Vagina (tissue), 2 donors: Measurements from ENCODE around the gene ETS1. TPM values are rescaled to one million over a fixed set of nuclear protein-coding genes. Genes with fewer than 3 reads are reported as not detected.

ENCODE experiments used
- DNase-seq, 2 donors: peaks; one replicate each; pipeline ENCODE4 v3.0.0-alpha.2; 2017; ENCODE audit errors: extremely low spot score in 2 of 2
- H3K27ac ChIP-seq: fragments of 200-600 bp; sonication (generic); one replicate; pipeline ENCODE4 v1.5.1; 2019
- H3K27me3 ChIP-seq: fragments of 200-600 bp; sonication (generic); one replicate; pipeline ENCODE4 v1.5.1; 2019
- H3K36me3 ChIP-seq, 2 donors: fragments of 200-600 bp; sonication (generic); one replicate each; pipeline ENCODE4 v1.5.1; 2017 to 2019
- H3K4me1 ChIP-seq: fragments of 200-600 bp; sonication (generic); one replicate; pipeline ENCODE4 v1.5.1; 2019
- H3K4me3 ChIP-seq, 2 donors: fragments of 200-600 bp; sonication (generic); 1 replicate in 1 of 2; 2 replicates in 1 of 2; pipeline ENCODE4 v1.5.1; 2016 to 2019
- H3K9me3 ChIP-seq: fragments of 200-600 bp; sonication (generic); one replicate; pipeline ENCODE4 v1.5.1; 2019
- CTCF ChIP-seq, 3 experiments: fragments of 450-650 bp in 2 of 3; fragments of 200-600 bp in 1 of 3; sonication (generic) in 1 of 3; IDR thresholded peaks; one replicate each; pipeline ENCODE4 v1.5.1; 2017 to 2019; ENCODE audit warnings: antibody characterized with exemption in 3 of 3, mild to moderate bottlenecking in 2 of 3, moderate library complexity in 2 of 3
- POLR2A ChIP-seq, 2 donors: fragments of 450-650 bp; IDR thresholded peaks; one replicate each; pipeline ENCODE4 v1.6.1; 2017; ENCODE audit warnings: antibody characterized with exemption in 2 of 2, mild to moderate bottlenecking in 2 of 2, moderate library complexity in 2 of 2
- POLR2AphosphoS5 ChIP-seq, 2 donors: sonication (generic); formaldehyde crosslinking; IDR thresholded peaks; one replicate each; pipeline ENCODE4 v1.9.0; 2017; ENCODE audit warnings: antibody characterized with exemption in 2 of 2, mild to moderate bottlenecking in 2 of 2, low read depth in 1 of 2; ENCODE audit not compliant: insufficient read depth in 1 of 2
- intact Hi-C: fragments of 100-400 bp; cut with DNase I; formaldehyde crosslinking; loops from one replicate; pipeline ENCODE4 v1.15.1; 2023
- total RNA-seq: library from RNA; depleted of rRNA; stranded (reverse); fragments of >200 nt; gene quantifications from one replicate; pipeline ENCODE4 v1.2.3, GENCODE V29; 2016

The ETS1 gene
- total RNA-seq, 1 donor from 2014 or later, result 51.6 TPM

- Histone ChIP-seq H3K36me3 (no peaks in the 10 kb centered on the region), H3K27me3 (no peaks in the 10 kb centered on the region), H3K4me1 (no peaks in the 10 kb centered on the region), H3K4me3 (no peak overlapping the region), H3K27ac (peak overlapping the region; percentile 13), H3K9me3 (no peaks in the 10 kb centered on the region)
- no peak for TF ChIP-seq POLR2A (IDR thresholded peaks at IDR 0.05)
- no peak for TF ChIP-seq CTCF (IDR thresholded peaks at IDR 0.05)
- peak in 1 of 2 donors; percentile 43 for TF ChIP-seq POLR2AphosphoS5 (IDR thresholded peaks at IDR 0.05; ENCODE audit: insufficient read depth in 1 of 2, low read depth in 1 of 2)
- intact Hi-C loops, result no loop called here
- DNase-seq, result no peak
Observed at GRCh38 chr11:128417607-128418324, 169.6 kb downstream of the ETS1 start.

- H3K36me3 ChIP-seq, result no peaks in the 10 kb centered on the region
- TF ChIP-seq POLR2AphosphoS5 (IDR thresholded peaks at IDR 0.05; ENCODE audit: insufficient read depth in 1 of 2, low read depth in 1 of 2) (no peak), POLR2A (IDR thresholded peaks at IDR 0.05) (no peak), CTCF (IDR thresholded peaks at IDR 0.05) (no peak)
- intact Hi-C loops, result no loop called here
- no peak overlapping the region for H3K4me3 ChIP-seq
- no peak for DNase-seq
- no peaks in the 10 kb centered on the region for H3K27me3 ChIP-seq
- H3K27ac ChIP-seq, result peak overlapping the region; percentile 13
- H3K9me3 ChIP-seq, result no peaks in the 10 kb centered on the region
- no peaks in the 10 kb centered on the region for H3K4me1 ChIP-seq
Observed at GRCh38 chr11:128416976-128417375, 170.4 kb downstream of the ETS1 start.

- intact Hi-C loops, result no loop called here
Observed at GRCh38 chr11:128415539-128415938, 171.8 kb downstream of the ETS1 start.

GRCh38 chr11:128412847-128413791 lies 174.2 kb downstream of the ETS1 start:
- intact Hi-C loops, result no loop called here
- DNase-seq, result no peak
- no peaks in the 10 kb centered on the region for H3K36me3 ChIP-seq
- no peak overlapping the region for H3K27ac ChIP-seq
- H3K4me3 ChIP-seq, result no peak overlapping the region
- no peaks in the 10 kb centered on the region for H3K4me1 ChIP-seq
- no peaks in the 10 kb centered on the region for H3K9me3 ChIP-seq
- TF ChIP-seq POLR2A (IDR thresholded peaks at IDR 0.05), result no peak
- no peak for TF ChIP-seq POLR2AphosphoS5 (IDR thresholded peaks at IDR 0.05; ENCODE audit: insufficient read depth in 1 of 2, low read depth in 1 of 2)
- no peak for TF ChIP-seq CTCF (IDR thresholded peaks at IDR 0.05)
- H3K27me3 ChIP-seq, result no peaks in the 10 kb centered on the region

More at GRCh38 chr11:128415539-128415938, 171.8 kb downstream of the ETS1 start:
- no peak for DNase-seq
- Histone ChIP-seq H3K4me1 (no peaks in the 10 kb centered on the region), H3K9me3 (no peaks in the 10 kb centered on the region), H3K27me3 (no peaks in the 10 kb centered on the region), H3K27ac (no peak overlapping the region), H3K36me3 (no peaks in the 10 kb centered on the region), H3K4me3 (no peak overlapping the region)
- TF ChIP-seq POLR2A (IDR thresholded peaks at IDR 0.05) (no peak), POLR2AphosphoS5 (IDR thresholded peaks at IDR 0.05; ENCODE audit: insufficient read depth in 1 of 2, low read depth in 1 of 2) (no peak), CTCF (IDR thresholded peaks at IDR 0.05) (no peak)
